CD14-positive monocyte (primary cell): ENCODE data around the gene HAGH. TPM values are rescaled to one million over a fixed set of nuclear protein-coding genes. Genes with fewer than 3 reads are reported as not detected.
A peak's percentile ranks its signal among the peaks of the same experiment; 100 is the strongest.

Experiments
- DNase-seq, 3 donors: peaks; one replicate each; pipeline ENCODE4 v3.0.0-alpha.2; 2011 to 2022
- H2AFZ ChIP-seq: 2 replicates; pipeline ENCODE4 v1.6.0; 2012; ENCODE audit warnings: mild to moderate bottlenecking, low read depth, low read length, inconsistent platforms; ENCODE audit not compliant: insufficient read depth, poor library complexity, severe bottlenecking
- H3K27ac ChIP-seq, 2 donors: 1 replicate in 1 of 2; 2 replicates in 1 of 2; pipeline ENCODE4 v1.5.1; 2012 to 2013; ENCODE audit warnings: low read length in 2 of 2, control low read depth in 1 of 2, inconsistent platforms in 1 of 2, low read depth in 1 of 2, mild to moderate bottlenecking in 1 of 2
- H3K27me3 ChIP-seq, 2 donors: one replicate each; pipeline versions ENCODE4 v1.6.0 to v1.6.1; 2011 to 2013; ENCODE audit warnings: low read length in 2 of 2; ENCODE audit not compliant: control insufficient read depth in 2 of 2, insufficient read depth in 2 of 2
- H3K36me3 ChIP-seq, 2 donors: replicated peaks in 1 of 2; 1 replicate in 1 of 2; 2 replicates in 1 of 2; pipeline versions ENCODE4 v1.5.1 to v1.6.1; 2012 to 2013; ENCODE audit warnings: low read length in 2 of 2, control low read depth in 1 of 2, inconsistent platforms in 1 of 2, mild to moderate bottlenecking in 1 of 2; ENCODE audit not compliant: insufficient read depth in 2 of 2, control insufficient read depth in 1 of 2
- H3K4me1 ChIP-seq, 2 donors: 1 replicate in 1 of 2; 2 replicates in 1 of 2; pipeline versions ENCODE4 v1.5.1 to v1.6.1; 2012 to 2013; ENCODE audit warnings: low read length in 2 of 2, control low read depth in 1 of 2, inconsistent platforms in 1 of 2, mild to moderate bottlenecking in 1 of 2, moderate library complexity in 1 of 2; ENCODE audit not compliant: insufficient read depth in 2 of 2, control insufficient read depth in 1 of 2
- H3K4me2 ChIP-seq: replicated peaks from 2 replicates; pipeline ENCODE3; 2012; ENCODE audit warnings: low read length, moderate library complexity, mild to moderate bottlenecking; ENCODE audit not compliant: poor library complexity, severe bottlenecking; ENCODE audit errors: extremely low read depth
- H3K4me3 ChIP-seq, 3 experiments: fragments of 200-600 bp in 1 of 3; sonication (generic) in 1 of 3; replicated peaks in 1 of 3; 1 replicate in 2 of 3; 2 replicates in 1 of 3; pipeline ENCODE4 v1.5.1; 2011 to 2013; ENCODE audit warnings: low read length in 3 of 3, mild to moderate bottlenecking in 3 of 3, control low read depth in 2 of 3, low read depth in 2 of 3, inconsistent platforms in 1 of 3, moderate library complexity in 1 of 3
- H3K79me2 ChIP-seq: 2 replicates; pipeline ENCODE4 v1.6.0; 2012; ENCODE audit warnings: mild to moderate bottlenecking, control low read depth, inconsistent platforms, low read length, moderate library complexity; ENCODE audit not compliant: insufficient read depth
- H3K9ac ChIP-seq: 2 replicates; pipeline ENCODE4 v1.6.0; 2017; ENCODE audit warnings: low read length, mild to moderate bottlenecking; ENCODE audit not compliant: insufficient read depth, poor library complexity, severe bottlenecking
- H3K9me3 ChIP-seq, 2 donors: replicated peaks in 1 of 2; 1 replicate in 1 of 2; 2 replicates in 1 of 2; pipeline versions ENCODE4 v1.5.1 to v1.6.1; 2012 to 2013; ENCODE audit warnings: low read length in 2 of 2, control low read depth in 1 of 2; ENCODE audit not compliant: control insufficient read depth in 1 of 2, insufficient read depth in 1 of 2
- H4K20me1 ChIP-seq: 2 replicates; pipeline ENCODE4 v1.6.0; 2012; ENCODE audit warnings: mild to moderate bottlenecking, low read length, control low read depth, moderate library complexity; ENCODE audit not compliant: insufficient read depth
- H3K27ac Mint-ChIP-seq, 7 donors: one replicate each; pipeline ENCODE4 v1.8.0; 2020; ENCODE audit warnings: mild to moderate bottlenecking in 7 of 7, mixed read lengths in 7 of 7, moderate library complexity in 6 of 7, inconsistent platforms in 2 of 7
- H3K27me3 Mint-ChIP-seq, 3 donors: one replicate each; pipeline ENCODE4 v1.8.0; 2021 to 2022; ENCODE audit warnings: low read depth in 3 of 3, mild to moderate bottlenecking in 3 of 3, mixed read lengths in 3 of 3, moderate library complexity in 3 of 3, inconsistent platforms in 1 of 3
- H3K36me3 Mint-ChIP-seq, 2 donors: one replicate each; pipeline ENCODE4 v1.8.0; 2020; ENCODE audit warnings: mixed read lengths in 2 of 2, inconsistent platforms in 1 of 2, mild to moderate bottlenecking in 1 of 2
- H3K4me1 Mint-ChIP-seq: one replicate; pipeline ENCODE4 v1.8.0; 2020; ENCODE audit warnings: mild to moderate bottlenecking, mixed read lengths
- H3K4me3 Mint-ChIP-seq, 2 donors: one replicate each; pipeline ENCODE4 v1.8.0; 2020; ENCODE audit warnings: mild to moderate bottlenecking in 2 of 2, mixed read lengths in 2 of 2, moderate library complexity in 1 of 2
- H3K9me3 Mint-ChIP-seq, 7 donors: one replicate each; pipeline ENCODE4 v1.8.0; 2020 to 2022; ENCODE audit warnings: mixed read lengths in 7 of 7, mild to moderate bottlenecking in 6 of 7, moderate library complexity in 6 of 7, inconsistent platforms in 2 of 7
- WGBS: methylation state at CpG from one replicate; pipeline ENCODE4 v1.1.5; 2013; ENCODE audit warnings: missing lambda C conversion rate; ENCODE audit not compliant: insufficient coverage; 5-methylcytosine and 5-hydroxymethylcytosine counted together
- intact Hi-C, 2 donors: fragments of 100-400 bp; cut with micrococcal nuclease; formaldehyde crosslinking; loops; one replicate each; pipeline versions ENCODE4 v1.15.0 to v1.15.1; 2023
- polyA plus RNA-seq, 3 donors: library from polyadenylated mRNA; depleted of rRNA in 1 of 3; unstranded in 2 of 3; stranded (reverse) in 1 of 3; fragments of 300-500 nt in 2 of 3; fragments of >200 nt in 1 of 3; fragmentation: Illumina TruSeq in 2 of 3; gene quantifications; 1 replicate in 2 of 3; 2 replicates in 1 of 3; pipeline ENCODE4 v1.2.3, GENCODE V29; 2012 to 2021
- TF ChIP-seq, protein P1 (sequence below): fragments of 200-600 bp; IDR thresholded peaks from one replicate; pipeline ENCODE4 v1.8.0; 2022; ENCODE audit warnings: antibody characterized with exemption, mild to moderate bottlenecking

Gene HAGH
- polyA plus RNA-seq, 3 donors = 42.6 to 82.1 (median 47.7) TPM

DNA sequence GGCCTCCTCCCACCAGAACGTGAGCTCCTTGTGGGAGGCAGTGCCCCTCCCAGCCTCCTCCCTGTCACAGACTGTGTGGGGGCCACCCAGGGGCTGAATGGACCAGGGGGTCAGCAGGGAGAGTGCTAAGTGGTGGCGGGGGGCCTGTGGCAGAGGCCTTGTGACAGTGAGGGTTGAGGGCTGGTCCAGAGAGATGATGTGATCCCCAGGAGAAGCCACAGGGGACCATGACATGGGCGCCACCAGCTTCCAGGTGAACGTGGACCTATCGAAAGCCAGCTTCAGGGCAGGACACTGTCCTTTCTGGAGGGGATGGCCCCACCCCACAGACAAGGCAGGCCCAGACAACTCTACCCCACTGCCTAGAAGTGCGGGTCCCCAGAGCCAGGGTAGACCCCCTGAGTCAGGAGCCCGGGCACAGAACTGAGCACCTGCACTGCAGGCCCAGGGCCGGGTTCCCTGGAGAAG lies 47.4 kb downstream of the HAGH start:
- H3K27me3 Mint-ChIP-seq = no peaks in the 10 kb centered on the region
- intact Hi-C loops = loop anchor here (10.0 kb wide), 3 partner anchors 74 to 304 kb away; partner anchors contain the start of genes CLCN7 (in 1 of the 2) and MAPK8IP3 (in 1 of the 2)
- Histone ChIP-seq H3K36me3 (peaks cover 39% of the 10 kb centered on the region in 2 donors), H3K27ac (peak overlapping the region in 1 of 2 donors; percentile 14), H3K4me1 (peaks cover 31 to 42% of the 10 kb centered on the region in 2 donors), H3K4me2 (no peak overlapping the region), H3K27me3 (no peaks in the 10 kb centered on the region), H3K9ac (no peak overlapping the region), H3K79me2 (peaks cover 50% of the 10 kb centered on the region), H3K4me3 (no peak overlapping the region), H2AFZ (no peak overlapping the region), H3K9me3 (no peaks in the 10 kb centered on the region), H4K20me1 (peaks cover 78% of the 10 kb centered on the region)
- H3K27ac Mint-ChIP-seq = peak overlapping the region in 1 of 7 donors; percentile 32
- DNase-seq = no peak
- peaks cover 32% of the 10 kb centered on the region for H3K4me1 Mint-ChIP-seq
- peaks cover 5 to 43% of the 10 kb centered on the region in 2 donors for H3K36me3 Mint-ChIP-seq
- 87% methylated on average over 5 of the region's 8 CpGs for WGBS
- TF ChIP-seq, protein P1, sequence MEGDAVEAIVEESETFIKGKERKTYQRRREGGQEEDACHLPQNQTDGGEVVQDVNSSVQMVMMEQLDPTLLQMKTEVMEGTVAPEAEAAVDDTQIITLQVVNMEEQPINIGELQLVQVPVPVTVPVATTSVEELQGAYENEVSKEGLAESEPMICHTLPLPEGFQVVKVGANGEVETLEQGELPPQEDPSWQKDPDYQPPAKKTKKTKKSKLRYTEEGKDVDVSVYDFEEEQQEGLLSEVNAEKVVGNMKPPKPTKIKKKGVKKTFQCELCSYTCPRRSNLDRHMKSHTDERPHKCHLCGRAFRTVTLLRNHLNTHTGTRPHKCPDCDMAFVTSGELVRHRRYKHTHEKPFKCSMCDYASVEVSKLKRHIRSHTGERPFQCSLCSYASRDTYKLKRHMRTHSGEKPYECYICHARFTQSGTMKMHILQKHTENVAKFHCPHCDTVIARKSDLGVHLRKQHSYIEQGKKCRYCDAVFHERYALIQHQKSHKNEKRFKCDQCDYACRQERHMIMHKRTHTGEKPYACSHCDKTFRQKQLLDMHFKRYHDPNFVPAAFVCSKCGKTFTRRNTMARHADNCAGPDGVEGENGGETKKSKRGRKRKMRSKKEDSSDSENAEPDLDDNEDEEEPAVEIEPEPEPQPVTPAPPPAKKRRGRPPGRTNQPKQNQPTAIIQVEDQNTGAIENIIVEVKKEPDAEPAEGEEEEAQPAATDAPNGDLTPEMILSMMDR = no peak
- H3K9me3 Mint-ChIP-seq = no peaks in the 10 kb centered on the region
- H3K4me3 Mint-ChIP-seq = no peak overlapping the region

DNA sequence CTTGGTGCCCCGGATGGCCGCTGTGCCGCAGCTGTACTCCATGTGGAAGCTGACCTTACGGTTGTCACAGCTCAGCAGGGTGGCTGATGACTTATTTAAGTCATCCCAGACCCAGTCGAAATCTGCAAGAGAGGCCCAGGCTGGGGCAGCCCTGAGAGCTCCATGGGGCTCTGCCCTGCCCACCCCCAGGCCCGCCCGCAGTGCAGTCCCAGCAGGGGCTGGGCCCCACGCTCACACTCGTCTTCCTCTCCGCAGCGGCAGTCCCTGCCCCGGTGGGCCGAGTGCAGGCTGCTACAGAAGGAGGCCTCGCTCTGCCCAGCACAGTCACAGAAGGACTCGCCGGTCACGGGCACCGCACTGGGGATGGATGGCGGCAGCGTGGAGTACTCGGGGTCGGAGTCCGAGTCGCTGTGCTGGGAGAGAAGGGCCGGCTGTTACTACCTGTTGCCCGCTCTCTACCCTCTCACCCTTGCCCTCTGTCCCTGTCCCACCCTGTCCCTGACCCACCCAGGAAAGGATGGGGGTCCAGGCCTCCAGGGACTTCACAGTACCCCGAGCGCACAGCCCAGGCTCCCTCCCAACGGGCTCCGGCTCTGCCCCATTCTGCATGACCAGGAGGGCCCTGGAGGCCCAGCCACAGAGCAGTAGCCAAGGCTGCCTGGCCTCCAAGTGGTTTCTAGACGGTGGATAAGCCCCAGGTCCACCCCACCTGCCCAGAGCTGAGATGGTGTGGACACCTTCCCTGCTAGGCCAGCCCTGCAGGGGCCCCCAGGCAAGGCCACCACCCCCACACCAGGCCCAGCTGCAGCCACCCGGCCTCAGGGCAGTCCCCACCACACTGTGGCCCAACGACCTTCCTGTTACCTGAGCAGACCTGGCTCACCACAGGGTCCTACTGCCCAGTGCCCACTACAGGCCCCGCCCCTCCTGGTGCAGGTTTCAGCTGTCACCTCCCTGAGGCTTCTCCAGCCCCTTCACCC lies 48.1 kb downstream of the HAGH start:
- H4K20me1 ChIP-seq = peaks cover 85% of the 10 kb centered on the region
- no peak overlapping the region for H2AFZ ChIP-seq
- TF ChIP-seq, protein P1 = no peak
- Mint-ChIP-seq H3K4me1 (peaks cover 30% of the 10 kb centered on the region), H3K9me3 (no peaks in the 10 kb centered on the region), H3K27me3 (no peaks in the 10 kb centered on the region), H3K27ac (no peak overlapping the region), H3K4me3 (no peak overlapping the region), H3K36me3 (peaks cover 5 to 43% of the 10 kb centered on the region in 2 donors)
- no peak overlapping the region for H3K4me2 ChIP-seq
- no peaks in the 10 kb centered on the region for H3K9me3 ChIP-seq
- no peak overlapping the region for H3K4me3 ChIP-seq
- no peaks in the 10 kb centered on the region for H3K27me3 ChIP-seq
- peaks cover 39% of the 10 kb centered on the region in 2 donors for H3K36me3 ChIP-seq
- intact Hi-C loops = loop anchor here (10.0 kb wide), 3 partner anchors 74 to 304 kb away; partner anchors contain the start of genes CLCN7 (in 1 of the 2) and MAPK8IP3 (in 1 of the 2)
- no peak for DNase-seq
- H3K9ac ChIP-seq = no peak overlapping the region
- H3K27ac ChIP-seq = no peak overlapping the region
- H3K4me1 ChIP-seq = peaks cover 29 to 42% of the 10 kb centered on the region in 2 donors
- 92% methylated on average over 32 of the region's 34 CpGs for WGBS
- peaks cover 50% of the 10 kb centered on the region for H3K79me2 ChIP-seq
